ENCODE data around the gene KCNJ15.

The KCNJ15 gene

GRCh38 chr21:38306433-38307141 lies 49.8 kb downstream of the KCNJ15 start:
- Histone ChIP-seq H3K36me3 (ENCODE audit: insufficient read depth, low read depth, low read length) (no peaks in the 10 kb centered on the region), H3K4me1 (ENCODE audit: insufficient read depth, low read length) (peaks cover 7% of the 10 kb centered on the region), H3K9ac (ENCODE audit: low read depth, low read length) (no peak overlapping the region), H3K9me3 (ENCODE audit: insufficient read depth, low read depth, low read length) (no peaks in the 10 kb centered on the region), H3K27ac (ENCODE audit: low read length) (no peak overlapping the region), H3K4me3 (ENCODE audit: low read length) (no peak overlapping the region), H3K27me3 (ENCODE audit: insufficient read depth, low read length) (no peaks in the 10 kb centered on the region)

- Histone ChIP-seq H3K4me1 (ENCODE audit: insufficient read depth, low read length) (peaks cover 7% of the 10 kb centered on the region), H3K9me3 (ENCODE audit: insufficient read depth, low read depth, low read length) (no peaks in the 10 kb centered on the region), H3K27ac (ENCODE audit: low read length) (no peak overlapping the region), H3K36me3 (ENCODE audit: insufficient read depth, low read depth, low read length) (no peaks in the 10 kb centered on the region), H3K27me3 (ENCODE audit: insufficient read depth, low read length) (no peaks in the 10 kb centered on the region), H3K4me3 (ENCODE audit: low read length) (no peak overlapping the region), H3K9ac (ENCODE audit: low read depth, low read length) (no peak overlapping the region)
Measured at GRCh38 chr21:38307771-38308531, 51.2 kb downstream of the KCNJ15 start.

- Histone ChIP-seq H3K4me3 (ENCODE audit: low read length) (no peak overlapping the region), H3K9me3 (ENCODE audit: insufficient read depth, low read depth, low read length) (no peaks in the 10 kb centered on the region; the same call in 1 of the 2 replicates), H3K4me1 (ENCODE audit: insufficient read depth, low read length) (peaks cover 7% of the 10 kb centered on the region), H3K9ac (ENCODE audit: low read depth, low read length) (no peak overlapping the region), H3K27me3 (ENCODE audit: insufficient read depth, low read length) (no peaks in the 10 kb centered on the region), H3K36me3 (ENCODE audit: insufficient read depth, low read depth, low read length) (no peaks in the 10 kb centered on the region), H3K27ac (ENCODE audit: low read length) (no peak overlapping the region)
Measured at GRCh38 chr21:38308532-38309119, 51.8 kb downstream of the KCNJ15 start.

GRCh38 chr21:38310646-38311485 lies 54.1 kb downstream of the KCNJ15 start:
- peaks cover 7% of the 10 kb centered on the region for H3K4me1 ChIP-seq (ENCODE audit: insufficient read depth, low read length)
- H3K36me3 ChIP-seq (ENCODE audit: insufficient read depth, low read depth, low read length): no peaks in the 10 kb centered on the region
- H3K27me3 ChIP-seq (ENCODE audit: insufficient read depth, low read length): no peaks in the 10 kb centered on the region
- H3K27ac ChIP-seq (ENCODE audit: low read length): no peak overlapping the region
- no peak overlapping the region for H3K4me3 ChIP-seq (ENCODE audit: low read length)
- no peaks in the 10 kb centered on the region; the same call in 1 of the 2 replicates for H3K9me3 ChIP-seq (ENCODE audit: insufficient read depth, low read depth, low read length)
- H3K9ac ChIP-seq (ENCODE audit: low read depth, low read length): no peak overlapping the region

- no peaks in the 10 kb centered on the region for H3K36me3 ChIP-seq (ENCODE audit: insufficient read depth, low read depth, low read length)
- H3K9me3 ChIP-seq (ENCODE audit: insufficient read depth, low read depth, low read length): no peaks in the 10 kb centered on the region; the same call in 1 of the 2 replicates
- no peak overlapping the region for H3K9ac ChIP-seq (ENCODE audit: low read depth, low read length)
- no peak overlapping the region for H3K4me3 ChIP-seq (ENCODE audit: low read length)
- no peak overlapping the region for H3K27ac ChIP-seq (ENCODE audit: low read length)
- H3K27me3 ChIP-seq (ENCODE audit: insufficient read depth, low read length): no peaks in the 10 kb centered on the region
- H3K4me1 ChIP-seq (ENCODE audit: insufficient read depth, low read length): peaks cover 7% of the 10 kb centered on the region
Measured at GRCh38 chr21:38311765-38312164, 55.0 kb downstream of the KCNJ15 start.

GRCh38 chr21:38312822-38313221 lies 56.0 kb downstream of the KCNJ15 start:
- Histone ChIP-seq H3K27me3 (ENCODE audit: insufficient read depth, low read length) (no peaks in the 10 kb centered on the region), H3K9me3 (ENCODE audit: insufficient read depth, low read depth, low read length) (no peaks in the 10 kb centered on the region; the same call in 1 of the 2 replicates), H3K4me1 (ENCODE audit: insufficient read depth, low read length) (peaks cover 7% of the 10 kb centered on the region), H3K4me3 (ENCODE audit: low read length) (no peak overlapping the region), H3K27ac (ENCODE audit: low read length) (no peak overlapping the region), H3K9ac (ENCODE audit: low read depth, low read length) (no peak overlapping the region), H3K36me3 (ENCODE audit: insufficient read depth, low read depth, low read length) (no peaks in the 10 kb centered on the region)

- no peaks in the 10 kb centered on the region; the same call in 1 of the 2 replicates for H3K9me3 ChIP-seq (ENCODE audit: insufficient read depth, low read depth, low read length)
- peaks cover 7% of the 10 kb centered on the region for H3K4me1 ChIP-seq (ENCODE audit: insufficient read depth, low read length)
Measured at GRCh38 chr21:38314558-38314957, 57.8 kb downstream of the KCNJ15 start.

GRCh38 chr21:38315122-38315521 lies 58.3 kb downstream of the KCNJ15 start:
- Histone ChIP-seq H3K36me3 (ENCODE audit: insufficient read depth, low read depth, low read length) (no peaks in the 10 kb centered on the region), H3K27ac (ENCODE audit: low read length) (no peak overlapping the region), H3K27me3 (ENCODE audit: insufficient read depth, low read length) (no peaks in the 10 kb centered on the region), H3K4me3 (ENCODE audit: low read length) (no peak overlapping the region), H3K9me3 (ENCODE audit: insufficient read depth, low read depth, low read length) (no peaks in the 10 kb centered on the region; the same call in 1 of the 2 replicates), H3K4me1 (ENCODE audit: insufficient read depth, low read length) (peaks cover 7% of the 10 kb centered on the region), H3K9ac (ENCODE audit: low read depth, low read length) (no peak overlapping the region)

More at GRCh38 chr21:38314558-38314957, 57.8 kb downstream of the KCNJ15 start:
- Histone ChIP-seq H3K4me3 (ENCODE audit: low read length) (no peak overlapping the region), H3K27ac (ENCODE audit: low read length) (no peak overlapping the region), H3K9ac (ENCODE audit: low read depth, low read length) (no peak overlapping the region), H3K27me3 (ENCODE audit: insufficient read depth, low read length) (no peaks in the 10 kb centered on the region), H3K36me3 (ENCODE audit: insufficient read depth, low read depth, low read length) (no peaks in the 10 kb centered on the region)

- Histone ChIP-seq H3K27ac (ENCODE audit: low read length) (no peak overlapping the region), H3K9me3 (ENCODE audit: insufficient read depth, low read depth, low read length) (no peaks in the 10 kb centered on the region), H3K9ac (ENCODE audit: low read depth, low read length) (no peak overlapping the region), H3K36me3 (ENCODE audit: insufficient read depth, low read depth, low read length) (no peaks in the 10 kb centered on the region), H3K27me3 (ENCODE audit: insufficient read depth, low read length) (no peaks in the 10 kb centered on the region), H3K4me3 (ENCODE audit: low read length) (no peak overlapping the region), H3K4me1 (ENCODE audit: insufficient read depth, low read length) (peaks cover 9% of the 10 kb centered on the region; the same call in 1 of the 2 replicates)
Measured at GRCh38 chr21:38319781-38320180, 63.0 kb downstream of the KCNJ15 start.

GRCh38 chr21:38321568-38321967 lies 64.8 kb downstream of the KCNJ15 start:
- H3K36me3 ChIP-seq (ENCODE audit: insufficient read depth, low read depth, low read length): no peaks in the 10 kb centered on the region
- H3K9me3 ChIP-seq (ENCODE audit: insufficient read depth, low read depth, low read length): no peaks in the 10 kb centered on the region
- peaks cover 23% of the 10 kb centered on the region for H3K4me1 ChIP-seq (ENCODE audit: insufficient read depth, low read length)
- H3K27me3 ChIP-seq (ENCODE audit: insufficient read depth, low read length): no peaks in the 10 kb centered on the region
- H3K27ac ChIP-seq (ENCODE audit: low read length): no peak overlapping the region
- no peak overlapping the region for H3K4me3 ChIP-seq (ENCODE audit: low read length)
- H3K9ac ChIP-seq (ENCODE audit: low read depth, low read length): no peak overlapping the region

GRCh38 chr21:38322311-38322950 lies 65.6 kb downstream of the KCNJ15 start:
- Histone ChIP-seq H3K27me3 (ENCODE audit: insufficient read depth, low read length) (no peaks in the 10 kb centered on the region), H3K9me3 (ENCODE audit: insufficient read depth, low read depth, low read length) (no peaks in the 10 kb centered on the region), H3K4me3 (ENCODE audit: low read length) (no peak overlapping the region), H3K27ac (ENCODE audit: low read length) (no peak overlapping the region), H3K9ac (ENCODE audit: low read depth, low read length) (no peak overlapping the region), H3K4me1 (ENCODE audit: insufficient read depth, low read length) (peaks cover 23% of the 10 kb centered on the region), H3K36me3 (ENCODE audit: insufficient read depth, low read depth, low read length) (no peaks in the 10 kb centered on the region)

Measured in iPS-20b (cell line).